Osteoblast (primary cell): ENCODE measurements around the gene MOCOS. TPM values are rescaled to one million over a fixed set of nuclear protein-coding genes. Genes with fewer than 3 reads are reported as not detected.

Experiments
- DNase-seq: peaks from one replicate; pipeline ENCODE4 v3.0.0; 2011; ENCODE audit warnings: low spot score, mixed read lengths; ENCODE audit not compliant: insufficient read length; ENCODE audit errors: missing footprints
- H2AFZ ChIP-seq: 2 replicates; pipeline ENCODE4 v1.6.0; 2011; ENCODE audit warnings: mild to moderate bottlenecking, low read length
- H3K27ac ChIP-seq: 2 replicates; pipeline ENCODE4 v1.5.1; 2011; ENCODE audit warnings: mild to moderate bottlenecking, low read depth, low read length, moderate library complexity
- H3K27me3 ChIP-seq: 2 replicates; pipeline ENCODE4 v1.6.0; 2012; ENCODE audit warnings: mild to moderate bottlenecking, control low read depth, inconsistent platforms, low read length, moderate library complexity; ENCODE audit not compliant: insufficient read depth
- H3K36me3 ChIP-seq: 2 replicates; pipeline ENCODE4 v1.5.1; 2011; ENCODE audit warnings: mild to moderate bottlenecking, low read length, control low read depth, moderate library complexity; ENCODE audit not compliant: insufficient read depth
- H3K4me1 ChIP-seq: 2 replicates; pipeline ENCODE4 v1.5.1; 2011; ENCODE audit warnings: mild to moderate bottlenecking, low read length, control low read depth, moderate library complexity; ENCODE audit not compliant: insufficient read depth
- H3K4me2 ChIP-seq: 2 replicates; pipeline ENCODE4 v1.6.0; 2011; ENCODE audit warnings: mild to moderate bottlenecking, low read length; ENCODE audit not compliant: insufficient read depth
- H3K4me3 ChIP-seq: fragments of 200-600 bp; sonication (generic); 3 replicates; pipeline ENCODE4 v1.5.1; 2012; ENCODE audit warnings: mild to moderate bottlenecking, low read length, inconsistent platforms; ENCODE audit not compliant: insufficient read depth
- H3K79me2 ChIP-seq: 2 replicates; pipeline ENCODE4 v1.6.0; 2012; ENCODE audit warnings: mild to moderate bottlenecking, low read length, control low read depth, inconsistent platforms; ENCODE audit not compliant: insufficient read depth
- H3K9me3 ChIP-seq: 2 replicates; pipeline ENCODE4 v1.5.1; 2011; ENCODE audit warnings: low read depth, low read length, control low read depth
- H4K20me1 ChIP-seq: 2 replicates; pipeline ENCODE4 v1.6.0; 2012; ENCODE audit warnings: mild to moderate bottlenecking, low read length, control low read depth; ENCODE audit not compliant: insufficient read depth
- CTCF ChIP-seq: IDR thresholded peaks from 2 replicates; pipeline ENCODE4 v1.5.1; 2011; ENCODE audit warnings: mild to moderate bottlenecking, low read depth, low read length, moderate library complexity; ENCODE audit errors: extremely low read depth
- total RNA-seq: library from RNA; depleted of rRNA; stranded (reverse); fragments of >200 nt; gene quantifications from 2 replicates; pipeline ENCODE4 v1.2.3, GENCODE V29; 2012

MOCOS gene
- total RNA-seq, 1 donor: 19.9 TPM

GRCh38 chr18:36284268-36284667 is 97.0 kb downstream of the MOCOS start:
- Histone ChIP-seq H2AFZ (peak overlapping the region; percentile 18), H3K27me3 (peaks cover 7% of the 10 kb centered on the region), H4K20me1 (no peaks in the 10 kb centered on the region), H3K4me1 (no peaks in the 10 kb centered on the region), H3K4me3 (no peak overlapping the region), H3K4me2 (peak overlapping the region; percentile 15), H3K27ac (no peak overlapping the region), H3K9me3 (peaks cover 2% of the 10 kb centered on the region), H3K36me3 (no peaks in the 10 kb centered on the region), H3K79me2 (no peaks in the 10 kb centered on the region)
- no peak for DNase-seq
- no peak for TF ChIP-seq CTCF

GRCh38 chr18:36284671-36285295 is 97.5 kb downstream of the MOCOS start:
- no peak overlapping the region for H2AFZ ChIP-seq
- no peak overlapping the region for H3K27ac ChIP-seq
- H3K4me1 ChIP-seq: no peaks in the 10 kb centered on the region
- no peaks in the 10 kb centered on the region for H3K79me2 ChIP-seq
- H3K4me3 ChIP-seq: no peak overlapping the region
- H3K9me3 ChIP-seq: peaks cover 2% of the 10 kb centered on the region
- no peaks in the 10 kb centered on the region for H3K36me3 ChIP-seq
- no peak for DNase-seq
- peak; percentile 87 for TF ChIP-seq CTCF
- H3K4me2 ChIP-seq: peak overlapping the region; percentile 15
- no peaks in the 10 kb centered on the region for H4K20me1 ChIP-seq
- peaks cover 3% of the 10 kb centered on the region for H3K27me3 ChIP-seq

- no peak overlapping the region for H2AFZ ChIP-seq
- H3K4me3 ChIP-seq: no peak overlapping the region
- DNase-seq: no peak
- H3K4me2 ChIP-seq: no peak overlapping the region
- no peaks in the 10 kb centered on the region for H3K27me3 ChIP-seq
- H3K4me1 ChIP-seq: no peaks in the 10 kb centered on the region
- TF ChIP-seq CTCF: no peak
- no peaks in the 10 kb centered on the region for H3K36me3 ChIP-seq
- H3K27ac ChIP-seq: no peak overlapping the region
- H3K9me3 ChIP-seq: peaks cover 2% of the 10 kb centered on the region
- no peaks in the 10 kb centered on the region for H3K79me2 ChIP-seq
- H4K20me1 ChIP-seq: no peaks in the 10 kb centered on the region
Observed at GRCh38 chr18:36287653-36288052, 100.4 kb downstream of the MOCOS start.

GRCh38 chr18:36288689-36289088 is 101.4 kb downstream of the MOCOS start:
- H3K9me3 ChIP-seq: peaks cover 2% of the 10 kb centered on the region
- no peak for DNase-seq
- no peak overlapping the region for H3K4me3 ChIP-seq
- no peak overlapping the region for H3K4me2 ChIP-seq
- no peak overlapping the region for H3K27ac ChIP-seq
- no peaks in the 10 kb centered on the region for H3K79me2 ChIP-seq
- H3K4me1 ChIP-seq: no peaks in the 10 kb centered on the region
- H4K20me1 ChIP-seq: no peaks in the 10 kb centered on the region
- no peaks in the 10 kb centered on the region for H3K27me3 ChIP-seq
- no peak overlapping the region for H2AFZ ChIP-seq
- TF ChIP-seq CTCF: no peak
- H3K36me3 ChIP-seq: no peaks in the 10 kb centered on the region
